Raji (cell line): Measurements from ENCODE around the gene STK32C.

Experiments used
- POLR2A ChIP-seq: IDR thresholded peaks from 2 replicates; pipeline ENCODE4 v1.6.1; 2011; ENCODE audit warnings: low read depth, low read length, control low read depth; ENCODE audit not compliant: insufficient read depth

The STK32C gene

GRCh38 chr10:132172091-132173066, 135.4 kb downstream of the STK32C start:
- no peak for TF ChIP-seq POLR2A

GRCh38 chr10:132170561-132171361, 137.0 kb downstream of the STK32C start:
- no peak for TF ChIP-seq POLR2A

- TF ChIP-seq POLR2A, result no peak
Observed at GRCh38 chr10:132169766-132170560, 137.8 kb downstream of the STK32C start.

GRCh38 chr10:132169031-132169765, 138.6 kb downstream of the STK32C start:
- TF ChIP-seq POLR2A, result no peak

GRCh38 chr10:132168571-132169030, 139.1 kb downstream of the STK32C start:
- TF ChIP-seq POLR2A, result no peak

- TF ChIP-seq POLR2A, result no peak
Observed at GRCh38 chr10:132167976-132168375, 139.8 kb downstream of the STK32C start.

GRCh38 chr10:132167041-132167674, 140.6 kb downstream of the STK32C start:
- TF ChIP-seq POLR2A, result no peak

GRCh38 chr10:132166216-132166950, 141.4 kb downstream of the STK32C start:
- no peak for TF ChIP-seq POLR2A

GRCh38 chr10:132165416-132165980, 142.3 kb downstream of the STK32C start:
- no peak for TF ChIP-seq POLR2A

GRCh38 chr10:132164761-132165278, 142.9 kb downstream of the STK32C start:
- no peak for TF ChIP-seq POLR2A

GRCh38 chr10:132163826-132164515, 143.8 kb downstream of the STK32C start:
- TF ChIP-seq POLR2A, result no peak

- no peak for TF ChIP-seq POLR2A
Observed at GRCh38 chr10:132163278-132163765, 144.4 kb downstream of the STK32C start.
